HUDEP-2 (cell line): Measurements from ENCODE around the gene MPP2.
"Not testable (repeated sequence)": the region's sequence is repeated elsewhere in the genome, so short reads cannot be mapped to it uniquely, and the experiment has no call there.

Experiments used
- DNase-seq, 76 experiments: peaks; one replicate each; lab custom pipeline; 2025; ENCODE audit not compliant: unreplicated experiment in 76 of 76; lab: John Stamatoyannopoulos, UW

Gene MPP2

DNA sequence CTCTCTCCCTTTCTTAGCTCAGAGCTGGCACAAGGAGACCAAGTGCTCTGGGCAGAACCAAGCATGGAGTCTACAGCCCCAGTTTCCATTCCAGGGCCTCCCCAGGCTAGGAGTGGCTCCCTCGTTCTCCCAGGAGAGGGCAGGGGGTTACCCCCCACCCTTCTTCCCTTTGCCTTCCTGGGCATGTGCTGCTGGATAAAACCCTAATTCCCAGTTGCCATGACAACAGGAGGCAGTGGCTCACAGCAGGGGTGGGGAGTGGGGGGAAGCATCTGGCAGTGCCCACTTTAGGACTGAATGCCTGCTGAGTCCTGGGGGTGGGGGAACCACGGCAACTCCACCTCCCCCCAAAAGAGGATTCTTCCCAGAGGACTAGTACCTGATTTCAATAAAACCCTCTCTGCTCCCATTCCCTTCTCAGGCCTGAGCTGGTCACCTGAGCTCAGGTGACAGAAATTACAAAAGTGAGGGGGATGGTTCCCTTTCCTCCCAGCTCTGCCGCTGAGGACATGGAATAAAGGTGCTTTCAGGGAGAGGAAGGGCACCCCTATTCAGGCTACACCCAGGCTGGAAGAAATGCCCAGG is 1.8 kb downstream of the MPP2 start:
- DNase-seq, result no peak

DNA sequence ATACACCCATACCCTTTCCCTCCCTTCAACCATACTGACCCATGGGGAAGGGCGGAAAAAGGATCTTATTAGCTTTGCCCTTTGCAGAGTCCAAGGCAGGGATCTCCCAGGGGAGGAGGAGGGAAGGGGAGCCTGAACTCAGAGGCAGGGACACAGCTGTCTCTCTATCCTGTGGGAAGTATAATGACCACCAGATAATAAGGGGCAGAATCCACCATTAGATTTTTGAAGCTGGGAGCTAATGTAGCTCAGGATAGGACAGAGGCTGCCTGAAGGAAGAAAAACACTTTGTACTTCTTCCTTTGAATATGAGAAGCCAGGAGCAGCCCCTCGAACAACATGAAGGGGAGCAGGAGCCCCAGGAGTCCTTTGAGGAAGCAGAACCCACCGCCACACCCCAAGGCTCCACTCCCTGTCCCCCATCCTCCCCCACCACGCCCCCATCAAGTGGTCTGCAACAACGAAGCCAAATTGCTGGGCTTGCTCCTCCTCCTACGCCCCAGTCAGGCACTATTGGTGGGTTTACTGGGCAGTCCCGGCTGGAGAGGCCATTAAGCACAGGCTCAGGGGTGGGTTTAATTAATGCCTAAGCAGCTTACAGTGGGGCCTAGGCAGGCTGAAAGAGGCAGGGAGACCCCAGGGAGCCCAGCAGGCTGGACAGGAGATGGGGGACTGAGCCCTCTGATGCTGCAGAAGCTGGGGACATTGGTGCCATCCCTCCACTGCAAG is 5.3 kb downstream of the MPP2 start:
- no peak for DNase-seq

DNA sequence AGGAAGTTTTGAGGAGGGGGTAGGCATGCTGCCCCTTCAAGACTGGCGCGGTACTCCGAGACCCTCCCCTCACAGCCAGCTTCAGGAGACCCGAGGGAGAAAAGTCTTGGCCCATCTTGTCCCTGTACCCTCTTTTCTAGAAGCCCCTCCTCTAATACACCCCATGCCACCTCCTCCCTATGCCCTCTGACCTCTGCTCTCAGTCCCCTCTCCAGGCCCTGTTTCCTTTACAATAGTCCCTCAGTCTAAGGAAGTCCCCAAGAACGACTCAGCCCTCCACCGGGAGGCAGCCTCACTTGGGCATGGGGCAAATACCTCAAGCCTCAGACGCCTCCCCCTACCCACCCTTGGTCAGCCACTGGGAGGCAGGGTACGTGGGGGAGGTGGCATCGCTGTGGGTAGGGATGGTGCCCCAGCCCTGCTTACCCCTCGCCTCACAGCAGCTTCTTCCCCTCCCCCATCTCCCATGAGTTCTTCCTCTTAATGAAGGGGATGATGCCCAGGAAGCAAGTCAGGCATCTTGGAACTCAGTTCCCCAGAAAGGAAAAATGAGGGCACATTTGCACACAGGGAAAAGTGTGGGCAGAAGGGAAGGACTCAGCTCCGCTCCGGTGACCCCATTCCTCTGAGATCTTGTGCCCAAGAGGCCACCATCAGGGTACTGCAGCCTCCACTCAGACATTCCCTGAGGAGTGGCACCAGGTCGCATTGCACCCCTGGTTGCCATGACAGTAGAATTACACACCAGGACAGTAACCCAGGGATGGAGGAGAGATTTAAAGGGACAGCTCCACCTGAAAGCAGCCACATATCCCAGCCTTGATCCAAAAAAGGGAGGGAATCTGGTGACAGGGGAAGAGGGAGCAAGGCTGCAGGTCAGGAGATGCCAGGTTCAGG is 6.2 kb downstream of the MPP2 start:
- DNase-seq, result no peak

DNA sequence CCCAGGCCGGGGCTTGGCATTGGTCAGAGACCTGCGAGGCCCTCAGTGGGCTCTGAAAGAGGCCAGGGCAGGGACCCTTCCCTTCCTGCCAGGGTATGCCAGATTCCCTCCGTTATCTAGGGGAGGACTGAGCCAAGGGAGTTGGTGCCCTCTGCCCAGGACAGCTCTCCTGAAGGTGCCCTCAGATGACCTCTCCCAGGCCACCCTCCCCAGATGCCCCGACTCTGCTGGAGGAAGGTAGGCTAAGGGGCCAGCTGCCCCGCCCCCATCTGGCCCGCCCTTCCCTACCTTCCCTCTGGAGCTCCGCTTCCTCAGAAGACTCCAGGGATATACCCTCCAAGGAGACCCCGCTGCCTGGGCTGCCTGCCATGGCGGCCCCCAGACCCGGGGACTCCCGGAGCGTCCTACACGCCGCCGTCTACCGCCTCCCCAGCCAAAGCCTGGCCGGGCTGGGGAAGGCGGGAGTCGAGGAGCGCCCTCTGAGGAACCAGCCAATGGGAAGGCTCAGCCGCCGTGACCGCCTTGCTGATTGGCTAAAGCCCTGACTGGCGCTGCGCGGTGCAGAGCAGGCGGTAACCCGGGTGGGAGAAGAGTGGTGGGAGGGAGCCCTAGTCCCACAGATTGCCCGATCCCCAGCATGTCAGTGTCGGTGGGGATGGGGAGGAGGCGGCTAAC is 7.0 kb downstream of the MPP2 start:
- peak in 68 of 76 experiments; percentile 14 to 83 (median 62) for DNase-seq

DNA sequence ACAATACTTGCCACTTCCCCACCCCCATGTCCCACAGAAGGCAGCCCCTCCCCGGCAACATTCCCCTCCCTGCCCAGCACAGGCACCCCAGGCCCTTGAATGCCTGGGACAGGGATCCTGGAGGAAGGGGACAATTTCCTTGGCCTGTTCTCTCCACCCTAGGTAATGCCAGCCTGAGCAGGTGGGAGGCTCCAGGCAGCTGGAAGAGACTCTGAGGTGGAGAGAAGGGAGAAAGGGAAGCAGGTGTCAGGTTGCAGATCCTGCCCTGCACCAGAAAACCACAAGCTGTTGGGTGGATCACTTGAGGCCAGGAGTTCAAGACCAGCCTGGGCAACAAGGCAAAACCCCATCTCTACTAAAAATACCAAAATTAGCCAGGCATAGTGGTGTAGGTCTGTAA is 8.9 kb downstream of the MPP2 start:
- DNase-seq, result no peak

DNA sequence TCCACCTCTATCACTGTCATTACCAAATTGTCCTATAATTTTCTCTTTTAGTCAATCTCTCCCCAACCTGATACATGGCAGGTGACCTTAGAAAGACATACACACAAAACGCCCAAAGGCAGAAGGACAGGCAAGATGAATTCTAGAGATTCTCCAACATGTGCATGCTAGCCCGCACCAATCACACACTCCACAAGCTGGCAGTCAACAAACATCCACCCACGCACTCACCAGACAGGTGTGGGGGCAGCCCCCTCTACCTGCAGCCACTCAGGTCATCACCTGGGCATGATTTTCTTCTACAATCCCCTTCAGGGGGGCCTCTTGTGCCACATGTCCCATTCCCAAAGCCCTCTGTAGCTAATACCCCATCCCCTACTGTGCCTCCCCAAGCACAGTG is 9.5 kb downstream of the MPP2 start:
- no peak for DNase-seq

DNA sequence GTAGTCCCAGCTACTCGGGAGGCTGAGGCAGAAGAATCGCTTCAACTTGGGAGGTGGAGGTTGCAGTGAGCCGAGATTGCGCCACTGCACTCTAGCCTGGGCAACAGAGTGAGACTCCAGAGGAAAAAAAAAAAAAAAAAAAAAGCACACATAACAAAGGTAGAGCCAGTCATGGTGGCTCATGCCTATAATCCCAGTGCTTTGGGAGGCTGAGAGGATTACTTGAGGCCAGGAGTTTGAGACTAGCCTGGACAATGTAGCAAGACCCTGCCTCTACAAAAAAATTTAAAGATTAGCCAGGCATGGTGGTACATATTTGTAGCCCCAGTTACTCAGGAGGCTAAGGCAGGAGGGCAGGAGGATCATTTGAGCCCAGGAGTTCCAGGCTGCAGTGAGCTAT is 12.8 kb downstream of the MPP2 start:
- not testable (repeated sequence) for DNase-seq

DNA sequence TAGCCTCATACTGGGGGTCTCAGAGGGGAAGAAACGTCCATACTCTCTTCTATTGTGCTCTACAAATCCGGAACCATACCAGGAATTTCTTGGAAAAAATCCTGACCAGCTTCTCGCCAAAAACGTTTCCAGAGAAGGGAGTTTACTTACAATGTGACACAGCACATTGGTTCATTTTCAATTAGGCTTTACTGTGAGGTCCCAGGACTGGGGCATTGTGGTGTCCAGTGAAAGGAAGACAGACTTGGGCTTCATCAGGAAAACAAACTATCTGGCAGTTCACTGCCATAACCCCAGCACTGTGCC is 14.7 kb downstream of the MPP2 start:
- no peak for DNase-seq

DNA sequence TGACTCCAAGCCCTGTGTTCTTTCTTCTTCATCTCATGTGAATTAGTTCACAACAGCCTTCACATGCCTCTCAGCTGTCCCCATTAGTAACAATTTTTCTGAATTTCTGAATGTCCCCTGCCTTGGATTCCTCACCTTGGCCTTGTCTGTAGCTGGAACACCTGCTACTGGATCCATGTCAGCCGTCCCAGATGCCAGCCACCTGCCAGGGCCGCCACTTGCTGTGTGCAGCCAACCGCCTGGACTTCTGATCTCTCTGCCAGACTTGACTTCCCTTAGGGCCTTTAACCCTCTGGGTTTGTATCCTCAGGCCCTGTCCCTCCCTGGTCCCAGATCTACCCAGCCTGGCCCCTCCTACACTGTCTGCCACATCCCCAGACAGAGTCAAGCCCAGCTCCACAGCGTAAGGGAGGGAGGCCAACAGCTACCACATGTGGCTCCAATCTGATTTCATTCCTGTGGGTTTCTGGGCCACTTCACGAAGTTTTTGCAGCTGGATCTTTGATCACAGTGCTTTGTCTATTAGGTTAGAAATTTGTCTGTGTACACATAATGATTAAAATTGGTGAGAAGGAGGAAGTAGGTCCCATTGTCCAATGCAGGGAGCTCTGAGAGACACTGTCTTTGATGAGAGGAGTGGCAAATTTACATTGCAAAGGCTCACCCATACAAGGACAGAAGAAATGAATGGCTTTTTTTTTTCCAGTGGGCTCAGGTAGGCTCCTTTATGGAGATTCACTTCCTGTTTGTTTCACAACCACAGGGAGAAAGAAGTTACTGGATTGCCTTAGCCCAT is 15.3 kb downstream of the MPP2 start:
- no peak for DNase-seq

DNA sequence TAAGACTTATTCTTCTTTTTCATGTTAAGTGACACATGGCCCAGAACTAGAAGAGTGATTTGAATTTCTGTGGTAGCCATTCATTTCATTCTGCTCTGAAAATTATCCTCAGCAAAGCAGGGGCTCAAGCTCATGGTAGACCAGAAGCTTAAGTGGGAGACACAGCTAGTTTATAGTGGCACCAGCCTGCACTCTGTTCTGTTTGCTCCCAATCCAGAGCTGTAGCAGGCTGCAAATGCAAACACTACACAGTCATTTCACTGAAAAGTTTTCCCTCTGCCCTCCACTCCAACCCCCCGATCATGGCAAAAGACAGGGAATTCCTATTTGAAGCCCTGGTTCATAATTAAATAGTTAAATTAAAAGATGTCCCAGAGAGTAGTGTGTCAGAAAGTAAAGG is 17.1 kb downstream of the MPP2 start:
- DNase-seq, result no peak

DNA sequence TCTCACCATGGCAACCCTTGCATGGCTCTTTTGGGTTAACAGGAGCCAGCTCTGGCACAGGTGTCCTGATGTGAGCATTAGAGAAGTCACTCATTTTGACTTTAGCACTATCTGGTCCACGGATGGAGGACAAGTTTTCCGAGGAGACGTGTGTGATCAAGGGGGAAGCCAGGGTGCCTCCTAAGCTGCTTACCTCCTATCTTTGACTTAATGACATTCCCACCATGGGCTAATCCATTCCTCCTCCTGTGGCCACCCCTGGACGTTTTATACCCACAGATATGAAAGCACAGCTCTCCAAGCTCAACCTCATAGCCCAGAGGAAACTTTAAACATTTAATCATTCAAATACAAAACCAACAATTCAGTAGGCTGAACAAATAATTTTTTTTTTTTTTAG is 18.8 kb downstream of the MPP2 start:
- no peak for DNase-seq

DNA sequence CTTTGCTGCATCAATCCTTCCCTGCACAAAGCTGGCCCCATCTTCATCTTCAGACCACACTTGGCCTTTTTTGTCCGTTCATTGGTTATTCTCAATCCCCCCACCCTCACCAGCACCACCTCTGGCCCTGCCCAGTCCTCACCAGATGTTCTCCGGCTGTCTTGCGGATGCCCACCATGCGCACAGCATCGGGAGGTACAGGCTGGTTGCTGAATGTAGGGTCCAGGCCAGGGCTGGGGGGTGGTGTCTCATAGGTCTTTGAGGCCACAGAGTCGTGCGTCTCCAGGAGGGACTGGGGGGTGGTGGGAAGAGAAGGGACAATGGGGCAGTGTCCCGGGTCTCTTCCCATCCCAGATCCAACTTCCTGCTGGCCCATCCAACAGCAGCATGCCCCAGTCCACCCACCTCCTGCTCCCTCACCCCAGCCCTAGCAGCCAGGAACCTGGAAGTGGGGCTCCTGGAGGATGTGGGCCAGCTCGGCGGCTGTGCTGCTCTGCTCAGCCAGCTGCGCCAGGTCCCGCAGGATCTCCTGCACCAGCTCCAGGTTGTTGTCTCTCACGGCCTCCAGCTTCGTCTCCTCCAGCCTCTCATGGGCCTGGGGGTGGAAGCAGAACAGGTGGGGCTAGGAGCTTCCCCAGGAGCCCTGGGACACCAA is 24.4 kb downstream of the MPP2 start:
- no peak for DNase-seq

DNA sequence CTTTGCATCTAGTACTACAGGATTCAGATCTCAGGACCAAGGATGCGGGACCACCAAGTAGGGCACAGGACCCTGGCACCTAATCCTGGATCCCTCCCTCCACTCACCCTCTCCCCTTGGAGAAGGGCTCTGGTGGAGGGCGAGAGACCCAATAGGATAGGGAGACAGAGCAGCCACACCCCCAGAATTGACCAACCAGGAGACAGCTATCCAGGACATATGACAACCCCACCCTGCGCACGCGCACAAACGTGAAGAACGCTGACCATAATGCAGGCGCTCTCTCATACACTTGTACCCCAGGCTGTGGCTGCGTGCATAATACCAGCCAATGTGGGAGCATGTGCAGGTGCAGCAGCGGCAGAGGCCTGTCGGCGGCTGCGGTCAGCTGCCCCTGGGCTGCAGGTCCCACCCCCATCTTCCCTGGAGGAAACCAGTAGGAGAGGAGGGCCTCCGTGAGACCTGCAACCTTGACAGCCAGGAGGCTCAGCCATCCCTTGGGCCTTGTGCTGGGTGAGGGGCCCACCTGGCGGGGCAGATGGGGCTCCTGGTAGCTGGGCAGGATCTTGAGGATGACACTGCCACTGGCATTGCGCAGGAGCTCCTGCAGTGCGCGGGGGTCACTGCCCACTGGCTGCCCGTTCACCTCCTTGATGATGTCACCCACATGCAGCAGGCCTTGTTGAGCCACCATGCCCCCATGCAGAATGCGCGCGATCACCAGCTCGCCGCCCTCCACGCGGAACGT is 25.4 kb downstream of the MPP2 start:
- DNase-seq, result no peak

DNA sequence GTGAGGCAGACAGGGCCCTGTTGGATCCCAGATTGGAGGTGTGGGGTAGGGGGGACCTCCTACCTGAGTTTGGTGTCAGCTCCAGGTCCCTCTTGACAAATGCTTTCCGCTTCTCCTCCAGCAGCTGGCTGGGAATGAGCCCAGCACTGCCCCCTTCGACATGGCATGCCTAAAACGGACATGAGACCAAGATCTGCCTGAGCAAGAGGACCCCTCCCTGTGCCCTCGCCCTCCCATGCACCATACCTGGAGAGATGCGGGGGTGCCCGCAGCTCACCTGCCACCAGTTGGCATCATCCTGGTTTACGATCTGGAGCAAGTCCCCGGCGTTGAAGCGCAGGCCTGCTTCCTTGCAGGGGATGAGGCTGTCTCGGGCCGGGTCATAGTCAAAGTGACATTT is 26.2 kb downstream of the MPP2 start:
- no peak for DNase-seq

DNA sequence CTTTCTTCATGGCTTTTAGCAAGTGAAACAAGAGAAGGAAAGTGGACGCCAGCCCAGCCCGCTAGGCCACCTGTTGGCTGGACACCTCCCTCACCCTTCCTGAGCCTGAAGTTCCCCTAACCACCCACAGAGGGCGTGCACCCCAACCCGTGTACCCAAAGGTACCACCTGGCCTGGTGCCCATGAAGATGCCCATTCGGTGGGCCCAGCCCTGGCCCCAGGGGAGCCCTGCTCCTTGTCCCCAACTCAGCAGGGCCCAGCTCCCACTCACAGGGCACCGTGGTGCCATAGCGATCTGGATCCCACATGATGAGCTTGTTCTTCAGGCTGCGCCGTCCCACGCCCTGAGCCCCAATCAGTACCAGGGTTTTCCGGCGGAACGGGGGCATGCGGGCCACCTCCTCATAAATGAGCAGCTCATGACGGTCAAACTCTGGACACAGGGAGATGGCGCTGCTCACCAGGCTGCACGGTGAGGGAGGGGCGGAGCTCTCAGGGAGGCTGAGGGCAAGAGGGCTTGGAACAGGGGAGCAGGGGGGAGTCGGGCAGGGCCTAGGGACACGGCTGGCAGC is 26.8 kb downstream of the MPP2 start:
- peak in 42 of 76 experiments; percentile 2 to 60 (median 30) for DNase-seq

DNA sequence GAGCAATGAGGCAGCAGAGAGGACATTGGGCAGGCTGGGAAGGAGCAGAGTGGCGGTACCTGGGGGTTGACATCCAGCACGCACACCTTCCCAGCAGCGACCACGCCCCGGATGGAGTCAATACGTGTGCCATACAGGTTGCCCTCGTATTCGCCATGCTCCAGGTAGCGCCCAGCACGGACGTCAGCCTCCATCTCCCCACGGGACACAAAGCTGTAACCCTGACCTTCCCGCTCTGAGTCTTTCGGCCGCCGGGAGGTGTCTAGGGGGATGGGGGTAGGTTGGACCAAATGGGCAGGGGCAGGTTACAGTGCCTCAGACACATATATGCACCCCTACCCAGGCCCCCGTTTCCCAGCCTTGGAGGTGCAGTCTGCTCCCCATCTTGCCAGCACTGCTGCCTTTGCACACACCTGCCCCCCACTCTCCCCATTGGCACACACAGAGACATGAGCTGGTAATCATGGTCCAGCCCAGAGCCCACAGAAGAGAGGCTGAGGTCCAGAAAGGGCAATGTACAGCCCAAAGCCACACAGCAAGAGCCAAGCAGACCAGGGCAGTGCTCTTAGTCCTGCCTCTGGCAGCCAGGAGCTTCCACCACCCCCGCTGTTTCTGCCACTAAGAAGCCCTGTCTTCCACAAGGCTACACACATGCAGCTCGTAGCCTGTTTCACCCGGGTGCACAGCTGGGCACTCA is 27.5 kb downstream of the MPP2 start:
- peak in 1 of 76 experiments; percentile 43 for DNase-seq

DNA sequence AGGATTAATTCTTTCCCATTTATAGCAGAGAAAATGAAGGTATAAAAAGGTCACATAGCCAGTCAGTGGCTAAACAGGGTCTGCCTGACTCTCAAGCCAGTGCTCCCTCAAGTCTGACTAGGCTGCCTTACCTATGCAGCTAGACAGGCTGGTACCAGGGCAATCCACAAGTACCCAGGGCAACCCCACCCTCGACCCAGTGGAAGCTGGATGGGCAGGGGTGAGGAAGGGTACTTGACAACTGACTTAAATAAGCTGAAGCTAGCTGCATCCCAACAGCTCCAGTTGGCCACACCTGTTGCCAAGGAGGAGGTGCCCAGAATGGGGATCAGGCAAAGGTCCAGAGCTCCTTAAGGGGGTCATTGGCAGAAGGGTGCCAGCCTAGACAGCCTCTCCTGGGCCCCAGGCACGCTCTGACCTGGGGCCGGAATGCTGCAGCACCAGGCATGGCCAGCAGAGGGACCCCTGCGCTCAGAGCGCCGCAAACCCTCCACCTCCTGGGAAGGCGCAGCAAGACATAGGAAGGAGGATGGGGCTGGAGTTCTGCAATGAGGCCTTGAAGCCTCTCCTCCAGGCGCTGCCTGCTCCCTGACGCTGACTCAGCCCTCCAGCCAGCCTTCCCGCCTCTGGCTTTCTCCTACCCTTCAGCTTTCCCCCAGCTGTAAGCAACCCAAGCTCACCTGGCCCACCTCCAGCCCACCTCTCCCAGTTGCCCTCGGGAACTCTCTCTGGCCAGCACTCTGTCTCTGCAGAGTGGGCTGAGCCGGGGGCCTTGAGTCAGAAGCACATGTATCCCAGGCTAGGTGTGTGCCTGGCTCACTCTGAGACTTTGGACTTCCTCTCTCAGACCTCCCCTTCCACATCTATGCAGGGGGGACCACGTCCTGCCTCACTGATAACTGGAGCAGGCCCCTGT is 28.8 kb downstream of the MPP2 start:
- peak in 53 of 76 experiments; percentile 5 to 71 (median 39) for DNase-seq
